Measurements from ENCODE around the gene PTTG1IP2.

GRCh38 chr7:90536449-90536848 is 67.0 kb downstream of the PTTG1IP2 start:
- TF ChIP-seq CTCF (IDR thresholded peaks at IDR 0.05): no peak
- no peak for TF ChIP-seq ZFX (IDR thresholded peaks at IDR 0.05; ENCODE audit: borderline replicate concordance)
